Measurements from ENCODE around the gene APLP1.

The APLP1 gene

GRCh38 chr19:35879770-35880317 lies 11.5 kb downstream of the APLP1 start:
- ChIA-PET POLR2A (interaction anchor here (1.1 to 1.6 kb wide), 2 partner anchors 51 to 139 kb away, joined by 3 to 4 read pairs; no protein-coding TSS in a partner anchor), CTCF (no interaction called here)
- peak; percentile 91 for DNase-seq (ENCODE audit: extremely low spot score)
- TF ChIP-seq HDGF (IDR thresholded peaks at IDR 0.05; ENCODE audit: borderline replicate concordance): no peak
- TF ChIP-seq L3MBTL2 (conservative IDR thresholded peaks at IDR 0.05): peak; percentile 43; the same call in 1 of the 2 replicates
- no peak for TF ChIP-seq NFRKB (IDR thresholded peaks at IDR 0.05)
- TF ChIP-seq TARDBP (IDR thresholded peaks at IDR 0.05): no peak
- TF ChIP-seq ZNF384 (IDR thresholded peaks at IDR 0.05): no peak

GRCh38 chr19:35882114-35882832 lies 13.9 kb downstream of the APLP1 start:
- CTCF ChIA-PET: interaction anchor here (0.5 to 1.6 kb wide), 3 partner anchors 11 to 56 kb away, joined by 3 to 5 read pairs (median 3); no protein-coding TSS in a partner anchor
- POLR2A ChIA-PET: interaction anchor here (2.3 kb wide), 1 partner anchor 49 kb away, joined by 8 read pairs; no protein-coding TSS in a partner anchor
- DNase-seq (ENCODE audit: extremely low spot score): peak; percentile 46
- TF ChIP-seq ELF4 (IDR thresholded peaks at IDR 0.05) (no peak), FOXK2 (IDR thresholded peaks at IDR 0.05) (no peak), NFRKB (IDR thresholded peaks at IDR 0.05) (no peak), L3MBTL2 (conservative IDR thresholded peaks at IDR 0.05) (no peak), SP1 (IDR thresholded peaks at IDR 0.05) (no peak), TARDBP (IDR thresholded peaks at IDR 0.05) (no peak), FOXM1 (IDR thresholded peaks at IDR 0.05; ENCODE audit: borderline replicate concordance) (no peak), PKNOX1 (IDR thresholded peaks at IDR 0.05) (0 out of 2 replicates have a peak, but pooled peaks have one; percentile 8), BHLHE40 (IDR thresholded peaks at IDR 0.05; ENCODE audit: borderline replicate concordance) (no peak)

GRCh38 chr19:35883882-35884281 lies 15.5 kb downstream of the APLP1 start:
- TF ChIP-seq L3MBTL2 (conservative IDR thresholded peaks at IDR 0.05) (no peak), SP1 (IDR thresholded peaks at IDR 0.05) (no peak), PKNOX1 (IDR thresholded peaks at IDR 0.05) (no peak)
- ChIA-PET CTCF (interaction anchor here (0.6 kb wide), 2 partner anchors 13 to 108 kb away, joined by 3 to 4 read pairs; no protein-coding TSS in a partner anchor), POLR2A (interaction anchor here (1.5 to 2.3 kb wide), 2 partner anchors 42 to 47 kb away, joined by 3 to 8 read pairs; no protein-coding TSS in a partner anchor)
- DNase-seq (ENCODE audit: extremely low spot score): no peak

GRCh38 chr19:35885225-35885738 lies 16.9 kb downstream of the APLP1 start:
- no peak for DNase-seq (ENCODE audit: extremely low spot score)
- no peak for TF ChIP-seq FOXK2 (IDR thresholded peaks at IDR 0.05)
- no peak for TF ChIP-seq LEF1 (IDR thresholded peaks at IDR 0.05; ENCODE audit: borderline replicate concordance)
- TF ChIP-seq FOXA1 (IDR thresholded peaks at IDR 0.05): no peak
- TF ChIP-seq FOXM1 (IDR thresholded peaks at IDR 0.05; ENCODE audit: borderline replicate concordance): no peak
- no peak for TF ChIP-seq NFRKB (IDR thresholded peaks at IDR 0.05)
- TF ChIP-seq ELF4 (IDR thresholded peaks at IDR 0.05): no peak
- TF ChIP-seq ARNT (IDR thresholded peaks at IDR 0.05): no peak
- TF ChIP-seq SP1 (IDR thresholded peaks at IDR 0.05): no peak
- no peak for TF ChIP-seq ZNF384 (IDR thresholded peaks at IDR 0.05)
- ChIA-PET CTCF (no interaction called here), POLR2A (no interaction called here)

GRCh38 chr19:35885904-35886303 lies 17.5 kb downstream of the APLP1 start:
- TF ChIP-seq L3MBTL2 (conservative IDR thresholded peaks at IDR 0.05) (no peak), PKNOX1 (IDR thresholded peaks at IDR 0.05) (no peak), CTBP1 (IDR thresholded peaks at IDR 0.05; ENCODE audit: borderline replicate concordance) (no peak), TARDBP (IDR thresholded peaks at IDR 0.05) (no peak), HDGF (IDR thresholded peaks at IDR 0.05; ENCODE audit: borderline replicate concordance) (no peak), LEF1 (IDR thresholded peaks at IDR 0.05; ENCODE audit: borderline replicate concordance) (no peak), ELF4 (IDR thresholded peaks at IDR 0.05) (no peak), FOXK2 (IDR thresholded peaks at IDR 0.05) (no peak), FOXA1 (IDR thresholded peaks at IDR 0.05) (no peak), SUZ12 (IDR thresholded peaks at IDR 0.05) (no peak), FOXM1 (IDR thresholded peaks at IDR 0.05; ENCODE audit: borderline replicate concordance) (no peak), NFRKB (IDR thresholded peaks at IDR 0.05) (no peak), ZNF384 (IDR thresholded peaks at IDR 0.05) (no peak), BHLHE40 (IDR thresholded peaks at IDR 0.05; ENCODE audit: borderline replicate concordance) (no peak), ARNT (IDR thresholded peaks at IDR 0.05) (no peak), SP1 (IDR thresholded peaks at IDR 0.05) (no peak)
- POLR2A ChIA-PET: no interaction called here
- CTCF ChIA-PET: no interaction called here
- DNase-seq (ENCODE audit: extremely low spot score): no peak

- TF ChIP-seq SP1 (IDR thresholded peaks at IDR 0.05) (no peak), BHLHE40 (IDR thresholded peaks at IDR 0.05; ENCODE audit: borderline replicate concordance) (no peak), SUZ12 (IDR thresholded peaks at IDR 0.05) (no peak), HDGF (IDR thresholded peaks at IDR 0.05; ENCODE audit: borderline replicate concordance) (no peak), CTBP1 (IDR thresholded peaks at IDR 0.05; ENCODE audit: borderline replicate concordance) (no peak), ZNF384 (IDR thresholded peaks at IDR 0.05) (no peak), FOXM1 (IDR thresholded peaks at IDR 0.05; ENCODE audit: borderline replicate concordance) (no peak), ARNT (IDR thresholded peaks at IDR 0.05) (no peak), PKNOX1 (IDR thresholded peaks at IDR 0.05) (no peak), TARDBP (IDR thresholded peaks at IDR 0.05) (no peak), NFRKB (IDR thresholded peaks at IDR 0.05) (no peak), L3MBTL2 (conservative IDR thresholded peaks at IDR 0.05) (no peak), ELF4 (IDR thresholded peaks at IDR 0.05) (no peak), FOXA1 (IDR thresholded peaks at IDR 0.05) (no peak), LEF1 (IDR thresholded peaks at IDR 0.05; ENCODE audit: borderline replicate concordance) (no peak), FOXK2 (IDR thresholded peaks at IDR 0.05) (no peak)
- no peak for DNase-seq (ENCODE audit: extremely low spot score)
- POLR2A ChIA-PET: no interaction called here
- CTCF ChIA-PET: no interaction called here
Observed at GRCh38 chr19:35887197-35887596, 18.8 kb downstream of the APLP1 start.

All from HEK293T (cell line).